ENCODE data around the gene MYO1F.
A peak's percentile ranks its signal among the peaks of the same experiment; 100 is the strongest.

The MYO1F gene

DNA sequence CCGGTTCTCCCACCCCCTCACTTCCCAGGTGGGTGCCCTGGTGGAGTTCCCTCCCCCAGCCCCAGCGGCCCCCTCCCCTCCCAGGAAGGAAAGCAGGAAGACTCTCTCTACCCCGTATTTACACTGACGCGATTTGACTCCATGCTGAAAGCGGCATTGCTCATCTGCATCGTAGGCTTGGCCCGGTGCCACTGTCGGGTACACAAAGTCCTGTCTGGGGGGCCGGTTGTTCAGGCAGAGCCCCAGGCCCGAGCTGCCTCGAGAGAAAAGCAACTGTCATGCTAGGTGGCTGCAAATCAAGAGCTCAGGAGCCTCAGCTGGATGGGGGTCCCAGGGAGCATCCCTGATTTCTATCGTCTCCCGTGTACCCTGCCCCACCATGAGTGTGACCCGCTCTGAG, 18.4 kb upstream of the MYO1F start:
- H3K79me1 ChIP-seq (replicated peaks; ENCODE audit: low read length, poor library complexity, severe bottlenecking), result no peaks in the 10 kb centered on the region
- H3K23ac ChIP-seq (ENCODE audit: low read length in 2 of 2), result no peak overlapping the region
- H3K9ac ChIP-seq (ENCODE audit: low read length), result no peak overlapping the region
- no peak overlapping the region for H2BK15ac ChIP-seq (ENCODE audit: low read depth, poor library complexity, severe bottlenecking)
- no peak overlapping the region for H3K14ac ChIP-seq (ENCODE audit: low read length in 2 of 2)
- peaks cover 0 to 17% of the 10 kb centered on the region in 2 experiments for H3K27me3 ChIP-seq (ENCODE audit: control insufficient read depth in 1 of 2, insufficient read depth in 1 of 2, low read length in 2 of 2)
- no peak overlapping the region for H3K27ac ChIP-seq (ENCODE audit: low read length, poor library complexity, severe bottlenecking)
- no peak for DNase-seq
- no peak overlapping the region for H4K91ac ChIP-seq (ENCODE audit: low read length)
- H2AFZ ChIP-seq (ENCODE audit: low read depth, low read length), result no peak overlapping the region
- no peak overlapping the region for H2BK12ac ChIP-seq (ENCODE audit: low read length in 2 of 2)
- peaks cover 19% of the 10 kb centered on the region for H3K4me1 ChIP-seq (ENCODE audit: control insufficient read depth, insufficient read depth, low read depth, low read length)
- H2BK120ac ChIP-seq (ENCODE audit: low read depth, low read length), result no peak overlapping the region
- peaks cover 0 to 18% of the 10 kb centered on the region in 2 experiments for H3K36me3 ChIP-seq (ENCODE audit: control insufficient read depth in 1 of 2, insufficient read depth in 2 of 2, low read depth in 1 of 2, low read length in 2 of 2)
- no peak overlapping the region for H3K4me2 ChIP-seq (ENCODE audit: low read length, poor library complexity, severe bottlenecking)
- no peak overlapping the region for H3K4ac ChIP-seq (ENCODE audit: low read depth in 1 of 2, low read length in 2 of 2)
- H3K4me3 ChIP-seq (ENCODE audit: insufficient read depth in 1 of 2, low read depth in 1 of 2, low read length in 2 of 2), result no peak overlapping the region
- no peak overlapping the region for H2BK5ac ChIP-seq (ENCODE audit: low read depth, low read length, poor library complexity, severe bottlenecking)
- WGBS, result 87% methylated on average over 15 of the region's 15 CpGs
- no peak overlapping the region for H4K8ac ChIP-seq (ENCODE audit: low read length)
- no peaks in the 10 kb centered on the region for H3K9me3 ChIP-seq (ENCODE audit: control insufficient read depth, low read length)
- no peak overlapping the region for H2AK5ac ChIP-seq (ENCODE audit: low read length, severe bottlenecking)
- no peak overlapping the region for H3K18ac ChIP-seq (ENCODE audit: low read depth in 1 of 2, low read length in 2 of 2)

DNA sequence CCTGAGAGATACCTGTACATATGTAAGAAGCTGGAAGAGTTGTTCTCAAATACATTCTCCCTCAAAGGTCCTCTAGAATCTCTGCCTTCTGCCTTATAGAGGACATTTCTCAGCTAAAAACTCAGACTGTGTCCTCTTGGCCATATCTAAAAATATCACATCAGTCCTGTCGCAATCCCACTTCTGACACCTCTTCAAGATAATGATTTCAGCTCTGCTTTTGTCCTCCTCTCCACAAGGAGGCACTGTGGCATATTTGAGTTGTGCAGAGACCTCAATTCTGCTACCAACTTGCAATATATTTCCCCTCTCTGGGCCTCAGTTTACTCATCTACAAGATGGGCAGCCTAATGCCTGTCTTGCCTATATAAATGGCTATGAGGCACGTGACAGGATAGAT, 16.7 kb upstream of the MYO1F start:
- H3K27me3 ChIP-seq (ENCODE audit: control insufficient read depth in 1 of 2, insufficient read depth in 1 of 2, low read length in 2 of 2), result peaks cover 0 to 17% of the 10 kb centered on the region in 2 experiments
- H3K18ac ChIP-seq (ENCODE audit: low read depth in 1 of 2, low read length in 2 of 2), result no peak overlapping the region
- H3K36me3 ChIP-seq (ENCODE audit: control insufficient read depth in 1 of 2, insufficient read depth in 2 of 2, low read depth in 1 of 2, low read length in 2 of 2), result peaks cover 0 to 16% of the 10 kb centered on the region in 2 experiments
- peaks cover 19% of the 10 kb centered on the region for H3K4me1 ChIP-seq (ENCODE audit: control insufficient read depth, insufficient read depth, low read depth, low read length)
- H4K91ac ChIP-seq (ENCODE audit: low read length), result no peak overlapping the region
- H4K8ac ChIP-seq (ENCODE audit: low read length), result no peak overlapping the region
- no peak overlapping the region for H2BK15ac ChIP-seq (ENCODE audit: low read depth, poor library complexity, severe bottlenecking)
- no peak overlapping the region for H2AK5ac ChIP-seq (ENCODE audit: low read length, severe bottlenecking)
- H2BK12ac ChIP-seq (ENCODE audit: low read length in 2 of 2), result no peak overlapping the region
- no peak overlapping the region for H3K9ac ChIP-seq (ENCODE audit: low read length)
- DNase-seq, result peak; percentile 32
- H3K23ac ChIP-seq (ENCODE audit: low read length in 2 of 2), result no peak overlapping the region
- no peak overlapping the region for H3K14ac ChIP-seq (ENCODE audit: low read length in 2 of 2)
- H2BK120ac ChIP-seq (ENCODE audit: low read depth, low read length), result no peak overlapping the region
- 86% methylated on average over 2 of the region's 2 CpGs for WGBS
- no peak overlapping the region for H3K4me2 ChIP-seq (ENCODE audit: low read length, poor library complexity, severe bottlenecking)
- no peak overlapping the region for H3K27ac ChIP-seq (ENCODE audit: low read length, poor library complexity, severe bottlenecking)
- H3K9me3 ChIP-seq (ENCODE audit: control insufficient read depth, low read length), result no peaks in the 10 kb centered on the region
- no peak overlapping the region for H3K4ac ChIP-seq (ENCODE audit: low read depth in 1 of 2, low read length in 2 of 2)
- H2AFZ ChIP-seq (ENCODE audit: low read depth, low read length), result no peak overlapping the region
- H3K4me3 ChIP-seq (ENCODE audit: insufficient read depth in 1 of 2, low read depth in 1 of 2, low read length in 2 of 2), result no peak overlapping the region
- H3K79me1 ChIP-seq (replicated peaks; ENCODE audit: low read length, poor library complexity, severe bottlenecking), result no peaks in the 10 kb centered on the region
- no peak overlapping the region for H2BK5ac ChIP-seq (ENCODE audit: low read depth, low read length, poor library complexity, severe bottlenecking)

- H2BK15ac ChIP-seq (ENCODE audit: low read depth, poor library complexity, severe bottlenecking), result no peak overlapping the region
- peak overlapping the region; percentile 18 for H4K91ac ChIP-seq (ENCODE audit: low read length)
- H3K18ac ChIP-seq (ENCODE audit: low read depth in 1 of 2, low read length in 2 of 2), result peak overlapping the region in 1 of 2 experiments; percentile 59
- H3K4me2 ChIP-seq (ENCODE audit: low read length, poor library complexity, severe bottlenecking), result peak overlapping the region; percentile 80
- 2% methylated on average over 54 of the region's 55 CpGs for WGBS
- H3K27ac ChIP-seq (ENCODE audit: low read length, poor library complexity, severe bottlenecking), result no peak overlapping the region
- no peak overlapping the region for H4K8ac ChIP-seq (ENCODE audit: low read length)
- H2BK120ac ChIP-seq (ENCODE audit: low read depth, low read length), result no peak overlapping the region
- no peak overlapping the region for H3K4ac ChIP-seq (ENCODE audit: low read depth in 1 of 2, low read length in 2 of 2)
- peaks cover 14% of the 10 kb centered on the region for H3K4me1 ChIP-seq (ENCODE audit: control insufficient read depth, insufficient read depth, low read depth, low read length)
- H2AFZ ChIP-seq (ENCODE audit: low read depth, low read length), result peak overlapping the region; percentile 44
- no peak overlapping the region for H2BK5ac ChIP-seq (ENCODE audit: low read depth, low read length, poor library complexity, severe bottlenecking)
- H3K4me3 ChIP-seq (ENCODE audit: insufficient read depth in 1 of 2, low read depth in 1 of 2, low read length in 2 of 2), result peak overlapping the region; percentile 40 to 68
- H2AK5ac ChIP-seq (ENCODE audit: low read length, severe bottlenecking), result no peak overlapping the region
- H2BK12ac ChIP-seq (ENCODE audit: low read length in 2 of 2), result no peak overlapping the region
- H3K9ac ChIP-seq (ENCODE audit: low read length), result peak overlapping the region; percentile 52
- H3K79me1 ChIP-seq (replicated peaks; ENCODE audit: low read length, poor library complexity, severe bottlenecking), result no peaks in the 10 kb centered on the region
- H3K27me3 ChIP-seq (ENCODE audit: control insufficient read depth in 1 of 2, insufficient read depth in 1 of 2, low read length in 2 of 2), result peaks cover 0 to 17% of the 10 kb centered on the region in 2 experiments
- no peak overlapping the region for H3K14ac ChIP-seq (ENCODE audit: low read length in 2 of 2)
- peaks cover 0 to 16% of the 10 kb centered on the region in 2 experiments for H3K36me3 ChIP-seq (ENCODE audit: control insufficient read depth in 1 of 2, insufficient read depth in 2 of 2, low read depth in 1 of 2, low read length in 2 of 2)
- peak; percentile 94 for DNase-seq
- H3K9me3 ChIP-seq (ENCODE audit: control insufficient read depth, low read length), result no peaks in the 10 kb centered on the region
- H3K23ac ChIP-seq (ENCODE audit: low read length in 2 of 2), result no peak overlapping the region
These were observed 15.2 kb upstream of the MYO1F start for GRCh38 chr19:8592231-8593009.

DNA sequence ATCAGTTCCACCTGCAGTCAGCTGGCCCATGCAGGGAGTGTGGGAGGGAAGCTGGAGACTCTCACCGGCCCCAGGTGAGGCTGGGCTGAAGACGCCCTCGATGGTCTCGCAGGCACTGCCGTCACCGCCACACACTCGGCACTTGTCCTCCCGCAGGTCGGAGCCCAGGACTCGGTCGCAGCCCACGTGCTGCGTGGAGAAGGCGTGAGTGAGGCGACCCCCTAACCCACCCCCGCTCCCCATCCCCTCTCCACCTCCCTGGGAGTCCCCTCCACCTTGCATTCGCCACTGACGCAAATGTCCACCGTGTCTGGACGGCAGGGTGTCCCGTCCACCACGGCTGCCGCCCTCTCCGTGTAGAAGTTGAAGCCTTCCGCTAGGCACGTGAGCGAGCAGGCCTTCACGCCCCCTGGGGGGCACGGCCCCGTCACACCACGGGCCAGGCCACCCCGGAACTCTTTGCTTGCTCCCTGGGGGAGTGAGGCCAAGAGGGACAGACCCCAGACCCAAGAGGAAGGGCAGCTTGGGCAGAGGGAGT, 12.0 kb upstream of the MYO1F start:
- DNase-seq, result no peak
- Histone ChIP-seq H3K4me1 (ENCODE audit: control insufficient read depth, insufficient read depth, low read depth, low read length) (peaks cover 14% of the 10 kb centered on the region), H3K4me3 (ENCODE audit: insufficient read depth in 1 of 2, low read depth in 1 of 2, low read length in 2 of 2) (no peak overlapping the region), H3K4ac (ENCODE audit: low read depth in 1 of 2, low read length in 2 of 2) (no peak overlapping the region), H3K36me3 (ENCODE audit: control insufficient read depth in 1 of 2, insufficient read depth in 2 of 2, low read depth in 1 of 2, low read length in 2 of 2) (peaks cover 0 to 24% of the 10 kb centered on the region in 2 experiments), H3K79me1 (replicated peaks; ENCODE audit: low read length, poor library complexity, severe bottlenecking) (no peaks in the 10 kb centered on the region), H3K9me3 (ENCODE audit: control insufficient read depth, low read length) (no peaks in the 10 kb centered on the region), H3K14ac (ENCODE audit: low read length in 2 of 2) (no peak overlapping the region), H3K18ac (ENCODE audit: low read depth in 1 of 2, low read length in 2 of 2) (no peak overlapping the region), H3K27ac (ENCODE audit: low read length, poor library complexity, severe bottlenecking) (no peak overlapping the region), H3K27me3 (ENCODE audit: control insufficient read depth in 1 of 2, insufficient read depth in 1 of 2, low read length in 2 of 2) (peaks cover 0 to 17% of the 10 kb centered on the region in 2 experiments), H4K91ac (ENCODE audit: low read length) (no peak overlapping the region), H2BK12ac (ENCODE audit: low read length in 2 of 2) (no peak overlapping the region), H2BK5ac (ENCODE audit: low read depth, low read length, poor library complexity, severe bottlenecking) (no peak overlapping the region), H3K9ac (ENCODE audit: low read length) (no peak overlapping the region), H4K8ac (ENCODE audit: low read length) (no peak overlapping the region), H2AK5ac (ENCODE audit: low read length, severe bottlenecking) (no peak overlapping the region), H3K4me2 (ENCODE audit: low read length, poor library complexity, severe bottlenecking) (no peak overlapping the region), H3K23ac (ENCODE audit: low read length in 2 of 2) (no peak overlapping the region), H2AFZ (ENCODE audit: low read depth, low read length) (no peak overlapping the region), H2BK120ac (ENCODE audit: low read depth, low read length) (no peak overlapping the region), H2BK15ac (ENCODE audit: low read depth, poor library complexity, severe bottlenecking) (no peak overlapping the region)
- WGBS, result 87% methylated on average over 31 of the region's 32 CpGs
